ENCODE results near the gene TAF4B.

GRCh38 chr18:26342646-26343045 lies 116.4 kb downstream of the TAF4B start:
- TF ChIP-seq POLR2A (IDR thresholded peaks at IDR 0.05; ENCODE audit: low read length): no peak
- no peak for TF ChIP-seq GATA1 (IDR thresholded peaks at IDR 0.05; ENCODE audit: low read depth, low read length)
